ENCODE results near the gene VTI1A. TPM values are rescaled to one million over a fixed set of nuclear protein-coding genes. Genes with fewer than 3 reads are reported as not detected.

VTI1A gene
- total and polyA plus RNA-seq, 2 of the 13 experiments (the other 11 are each of a cell fraction or from before 2014, with no cell fraction given): 11.7 to 32.7 TPM

- TF ChIP-seq FUBP1 (CRISPR knock-in tag; IDR thresholded peaks at IDR 0.05; ENCODE audit: borderline replicate concordance) (no peak), ZNF687 (CRISPR knock-in tag; IDR thresholded peaks at IDR 0.05) (no peak), PLSCR1 (CRISPR knock-in tag; IDR thresholded peaks at IDR 0.05; ENCODE audit: borderline replicate concordance) (no peak), RBM39 (IDR thresholded peaks at IDR 0.05; ENCODE audit: low read depth, low read length, poor library complexity, severe bottlenecking) (no peak), EED (CRISPR knock-in tag; IDR thresholded peaks at IDR 0.05) (peak; percentile 12; the same call in 1 of the 2 replicates), ZNF646 (CRISPR knock-in tag; IDR thresholded peaks at IDR 0.05) (no peak), REST (IDR thresholded peaks at IDR 0.05; ENCODE audit: borderline replicate concordance in 1 of 2, low read depth in 1 of 2, low read length in 2 of 2) (no peak), NCOA2 (CRISPR knock-in tag; IDR thresholded peaks at IDR 0.05) (no peak), MBD4 (IDR thresholded peaks at IDR 0.05; ENCODE audit: borderline replicate concordance, low read length) (no peak)
These were observed 760 bp upstream of the VTI1A start (continued) for GRCh38 chr10:112446055-112446854.

All from HepG2 (cell line).